Esophagus muscularis mucosa (tissue), 4 donors: Measurements from ENCODE around the gene FOXC2. TPM values are rescaled to one million over a fixed set of nuclear protein-coding genes. Genes with fewer than 3 reads are reported as not detected.

ENCODE experiments used
- DNase-seq: peaks from one replicate; pipeline ENCODE4 v3.0.0-alpha.2; 2017; ENCODE audit errors: extremely low spot score
- H3K27ac ChIP-seq, 4 donors: fragments of 200-600 bp; sonication (generic); replicated peaks in 1 of 4; 1 replicate in 3 of 4; 2 replicates in 1 of 4; pipeline ENCODE4 v1.5.1; 2016 to 2019; ENCODE audit warnings: mild to moderate bottlenecking in 1 of 4
- H3K27me3 ChIP-seq, 4 donors: fragments of 200-600 bp; sonication (generic); one replicate each; pipeline versions ENCODE4 v1.5.1 to v1.6.0; 2016 to 2019
- H3K36me3 ChIP-seq, 4 donors: fragments of 200-600 bp; sonication (generic); one replicate each; pipeline ENCODE4 v1.5.1; 2016 to 2019
- H3K4me1 ChIP-seq, 4 donors: fragments of 200-600 bp; sonication (generic); one replicate each; pipeline ENCODE4 v1.5.1; 2016 to 2019
- H3K4me3 ChIP-seq, 4 donors: fragments of 200-600 bp; sonication (generic); 1 replicate in 2 of 4; 2 replicates in 2 of 4; pipeline ENCODE4 v1.5.1; 2016 to 2019; ENCODE audit warnings: mild to moderate bottlenecking in 4 of 4, moderate library complexity in 1 of 4
- H3K9me3 ChIP-seq, 4 donors: fragments of 200-600 bp; sonication (generic); 1 replicate in 3 of 4; 2 replicates in 1 of 4; pipeline ENCODE4 v1.5.1; 2016 to 2019
- EP300 ChIP-seq: sonication (generic); formaldehyde crosslinking; IDR thresholded peaks from one replicate; pipeline ENCODE4 v1.6.1; 2017; ENCODE audit warnings: antibody characterized with exemption
- POLR2A ChIP-seq: fragments of 450-650 bp; IDR thresholded peaks from one replicate; pipeline ENCODE4 v1.6.1; 2017; ENCODE audit warnings: antibody characterized with exemption, moderate library complexity, mild to moderate bottlenecking, low read depth
- POLR2AphosphoS5 ChIP-seq, 2 donors: sonication (generic); formaldehyde crosslinking; IDR thresholded peaks; one replicate each; pipeline ENCODE4 v1.6.1; 2017; ENCODE audit warnings: antibody characterized with exemption in 2 of 2
- WGBS: methylation state at CpG from one replicate; pipeline ENCODE4 v1.1.5; 2018; 5-methylcytosine and 5-hydroxymethylcytosine counted together
- intact Hi-C: fragments of 100-400 bp; cut with DNase I; formaldehyde crosslinking; loops from one replicate; pipeline ENCODE4 v1.15.1; 2023
- total RNA-seq, 4 donors: library from RNA; depleted of rRNA; stranded (reverse); fragments of >200 nt; gene quantifications; one replicate each; pipeline versions ENCODE4 v1.1.0 to v1.2.1, GENCODE V29; 2016
- TF ChIP-seq, protein P1 (sequence below), 3 experiments: fragments of 200-600 bp in 2 of 3; fragments of 450-650 bp in 1 of 3; sonication (generic) in 2 of 3; IDR thresholded peaks; one replicate each; pipeline ENCODE4 v1.5.1; 2017 to 2019; ENCODE audit warnings: antibody characterized with exemption in 3 of 3, mild to moderate bottlenecking in 2 of 3, moderate library complexity in 1 of 3

The FOXC2 gene
- total RNA-seq, 4 donors from 2014 or later: 0.71 to 1.7 (median 1.1) TPM

GRCh38 chr16:86590501-86591144, 24.0 kb downstream of the FOXC2 start:
- no peak overlapping the region for H3K27ac ChIP-seq

GRCh38 chr16:86591270-86591669, 24.6 kb downstream of the FOXC2 start:
- H3K4me1 ChIP-seq: peaks cover 0 to 15% (median 10%) of the 10 kb centered on the region in 4 donors
- H3K9me3 ChIP-seq: no peaks in the 10 kb centered on the region
- no peak overlapping the region for H3K4me3 ChIP-seq
- H3K27ac ChIP-seq: no peak overlapping the region
- WGBS: 88% methylated on average over 4 of the region's 4 CpGs
- TF ChIP-seq, protein P1, sequence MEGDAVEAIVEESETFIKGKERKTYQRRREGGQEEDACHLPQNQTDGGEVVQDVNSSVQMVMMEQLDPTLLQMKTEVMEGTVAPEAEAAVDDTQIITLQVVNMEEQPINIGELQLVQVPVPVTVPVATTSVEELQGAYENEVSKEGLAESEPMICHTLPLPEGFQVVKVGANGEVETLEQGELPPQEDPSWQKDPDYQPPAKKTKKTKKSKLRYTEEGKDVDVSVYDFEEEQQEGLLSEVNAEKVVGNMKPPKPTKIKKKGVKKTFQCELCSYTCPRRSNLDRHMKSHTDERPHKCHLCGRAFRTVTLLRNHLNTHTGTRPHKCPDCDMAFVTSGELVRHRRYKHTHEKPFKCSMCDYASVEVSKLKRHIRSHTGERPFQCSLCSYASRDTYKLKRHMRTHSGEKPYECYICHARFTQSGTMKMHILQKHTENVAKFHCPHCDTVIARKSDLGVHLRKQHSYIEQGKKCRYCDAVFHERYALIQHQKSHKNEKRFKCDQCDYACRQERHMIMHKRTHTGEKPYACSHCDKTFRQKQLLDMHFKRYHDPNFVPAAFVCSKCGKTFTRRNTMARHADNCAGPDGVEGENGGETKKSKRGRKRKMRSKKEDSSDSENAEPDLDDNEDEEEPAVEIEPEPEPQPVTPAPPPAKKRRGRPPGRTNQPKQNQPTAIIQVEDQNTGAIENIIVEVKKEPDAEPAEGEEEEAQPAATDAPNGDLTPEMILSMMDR (IDR thresholded peaks at IDR 0.05): no peak
- no peak for TF ChIP-seq POLR2AphosphoS5 (IDR thresholded peaks at IDR 0.05)
- no peak for TF ChIP-seq POLR2A
- no peak for TF ChIP-seq EP300
- DNase-seq: no peak
- H3K27me3 ChIP-seq: peaks cover 0 to 83% (median 29%) of the 10 kb centered on the region in 4 donors
- intact Hi-C loops: no loop called here
- H3K36me3 ChIP-seq: no peaks in the 10 kb centered on the region

More at GRCh38 chr16:86590501-86591144, 24.0 kb downstream of the FOXC2 start:
- no peaks in the 10 kb centered on the region for H3K36me3 ChIP-seq
- TF ChIP-seq POLR2A (no peak), EP300 (no peak), POLR2AphosphoS5 (IDR thresholded peaks at IDR 0.05) (no peak)
- TF ChIP-seq, protein P1 (IDR thresholded peaks at IDR 0.05): no peak
- peaks cover 0 to 82% (median 26%) of the 10 kb centered on the region in 4 donors for H3K27me3 ChIP-seq
- no peaks in the 10 kb centered on the region for H3K9me3 ChIP-seq
- 93% methylated on average over 3 of the region's 4 CpGs for WGBS
- no peak for DNase-seq
- H3K4me3 ChIP-seq: no peak overlapping the region
- intact Hi-C loops: no loop called here
- H3K4me1 ChIP-seq: peaks cover 0 to 15% (median 10%) of the 10 kb centered on the region in 4 donors

GRCh38 chr16:86593913-86594620, 27.4 kb downstream of the FOXC2 start:
- H3K36me3 ChIP-seq: no peaks in the 10 kb centered on the region
- WGBS: 38% methylated on average over 13 of the region's 13 CpGs
- no peaks in the 10 kb centered on the region for H3K9me3 ChIP-seq
- intact Hi-C loops: no loop called here
- H3K4me1 ChIP-seq: peaks cover 0 to 19% (median 10%) of the 10 kb centered on the region in 4 donors
- no peak for DNase-seq
- H3K27ac ChIP-seq: no peak overlapping the region
- H3K27me3 ChIP-seq: peaks cover 0 to 92% (median 32%) of the 10 kb centered on the region in 4 donors
- no peak overlapping the region for H3K4me3 ChIP-seq
- TF ChIP-seq POLR2AphosphoS5 (IDR thresholded peaks at IDR 0.05) (no peak), EP300 (no peak), POLR2A (no peak)
- TF ChIP-seq, protein P1 (IDR thresholded peaks at IDR 0.05): no peak

GRCh38 chr16:86594721-86595120, 28.1 kb downstream of the FOXC2 start:
- no peaks in the 10 kb centered on the region for H3K9me3 ChIP-seq
- DNase-seq: no peak
- H3K4me1 ChIP-seq: peaks cover 0 to 19% (median 10%) of the 10 kb centered on the region in 4 donors
- H3K36me3 ChIP-seq: no peaks in the 10 kb centered on the region
- TF ChIP-seq POLR2AphosphoS5 (IDR thresholded peaks at IDR 0.05) (no peak), EP300 (no peak), POLR2A (no peak)
- TF ChIP-seq, protein P1 (IDR thresholded peaks at IDR 0.05): no peak
- intact Hi-C loops: no loop called here
- H3K27ac ChIP-seq: no peak overlapping the region
- H3K27me3 ChIP-seq: peaks cover 0 to 94% (median 33%) of the 10 kb centered on the region in 4 donors
- WGBS: 20% methylated on average over 8 of the region's 8 CpGs
- no peak overlapping the region for H3K4me3 ChIP-seq
